HG02840 (cell line): ENCODE measurements around the gene ZNF414.

Experiments
- ATAC-seq: cut with Tn5 transposase; IDR thresholded peaks from one replicate; pipeline ENCODE4 v1.9.1; 2021; ENCODE audit warnings: mild to moderate bottlenecking, moderate library complexity, moderate number of reproducible peaks; ENCODE audit not compliant: unreplicated experiment, low FRiP score

The ZNF414 gene

GRCh38 chr19:8469613-8470368 is 44.2 kb downstream of the ZNF414 start:
- no peak for ATAC-seq

DNA sequence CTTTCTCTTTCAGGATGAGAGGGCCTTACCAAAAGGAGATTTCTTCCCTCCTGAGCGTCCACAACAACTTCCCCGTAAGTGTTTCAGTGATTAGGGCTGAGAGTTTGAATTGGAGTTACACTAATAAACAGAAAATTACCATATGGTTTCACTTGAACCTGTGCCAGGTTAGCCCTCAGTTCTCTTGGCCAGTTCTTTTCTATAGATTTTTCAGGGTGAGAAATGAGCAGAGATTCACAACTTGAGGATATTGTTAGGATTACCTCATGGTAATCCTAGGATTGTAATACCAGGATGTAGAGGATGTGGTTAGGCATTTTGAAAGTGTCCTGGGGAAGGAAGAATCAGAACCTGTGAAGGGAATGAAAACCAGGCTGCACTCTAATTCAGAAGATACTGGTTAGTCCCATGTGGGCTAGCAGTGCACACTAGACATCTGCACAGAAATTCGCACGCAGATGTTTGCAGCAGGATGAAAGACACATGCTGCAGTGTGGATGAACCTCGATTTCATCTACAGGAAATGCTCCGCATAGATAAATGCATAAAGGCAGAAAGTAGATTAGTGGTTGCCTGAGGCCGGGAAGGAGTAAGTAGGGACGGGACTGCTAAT is 45.1 kb downstream of the ZNF414 start:
- ATAC-seq: no peak

- no peak for ATAC-seq
Measured at GRCh38 chr19:8468124-8468523, 45.8 kb downstream of the ZNF414 start.

- no peak for ATAC-seq
Measured at GRCh38 chr19:8466018-8466417, 47.9 kb downstream of the ZNF414 start.

DNA sequence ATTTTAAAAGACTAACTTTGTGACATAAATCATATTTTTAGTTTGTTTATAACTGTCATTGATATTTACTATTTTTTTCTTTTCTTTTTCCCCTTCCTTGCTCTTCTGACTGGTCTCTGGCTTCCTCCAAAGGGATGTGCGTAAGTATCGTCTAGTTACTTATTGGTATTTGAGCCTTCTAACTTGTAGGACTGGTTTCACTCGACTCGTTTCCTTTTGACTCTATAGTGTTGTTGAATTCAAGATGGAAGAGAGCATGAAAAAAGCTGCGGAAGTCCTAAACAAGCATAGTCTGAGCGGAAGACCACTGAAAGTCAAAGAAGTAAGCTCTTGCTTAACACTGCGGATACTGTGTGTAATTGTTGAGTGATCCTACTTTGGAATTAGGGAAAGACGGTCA is 50.6 kb downstream of the ZNF414 start:
- ATAC-seq: no peak

DNA sequence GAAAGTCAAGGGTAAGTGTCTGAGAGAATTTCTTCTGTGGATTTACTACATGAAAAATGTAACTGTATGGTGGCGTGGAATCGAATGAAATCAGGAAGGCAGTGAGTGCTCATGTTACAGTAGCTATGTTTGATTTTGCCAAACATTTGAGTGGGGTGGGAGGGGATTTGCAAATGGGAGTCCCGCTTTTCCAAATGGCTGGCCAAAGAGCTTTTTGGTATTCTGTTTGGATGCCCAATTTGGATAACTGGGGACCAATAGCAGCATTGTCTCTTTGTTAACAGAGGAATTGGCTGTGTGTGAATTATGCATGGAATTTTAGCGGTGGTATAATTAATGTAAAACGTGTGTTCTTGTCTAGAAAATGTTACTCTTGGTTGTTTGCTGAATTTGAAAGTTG is 51.4 kb downstream of the ZNF414 start:
- ATAC-seq: no peak

GRCh38 chr19:8461891-8462290 is 52.1 kb downstream of the ZNF414 start:
- ATAC-seq: no peak

DNA sequence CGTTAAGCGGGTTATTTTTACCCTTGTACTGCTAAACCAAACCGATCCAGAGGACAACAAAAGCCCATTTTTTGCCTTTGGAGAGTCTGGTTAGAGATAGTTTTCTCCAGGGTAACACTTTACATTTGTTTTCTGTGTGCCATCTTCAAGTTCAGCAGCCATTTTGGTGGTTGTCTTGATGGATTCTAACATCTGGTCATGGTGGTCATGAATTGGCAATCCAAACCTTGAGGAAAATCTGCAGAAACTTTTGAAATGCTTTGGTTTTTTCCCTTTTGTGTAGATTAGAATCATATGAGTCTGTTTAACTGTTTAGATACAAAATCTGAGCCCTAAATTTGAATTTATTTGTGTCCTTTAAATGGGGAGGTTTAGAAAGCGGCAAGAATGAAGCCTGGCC is 52.6 kb downstream of the ZNF414 start:
- no peak for ATAC-seq

DNA sequence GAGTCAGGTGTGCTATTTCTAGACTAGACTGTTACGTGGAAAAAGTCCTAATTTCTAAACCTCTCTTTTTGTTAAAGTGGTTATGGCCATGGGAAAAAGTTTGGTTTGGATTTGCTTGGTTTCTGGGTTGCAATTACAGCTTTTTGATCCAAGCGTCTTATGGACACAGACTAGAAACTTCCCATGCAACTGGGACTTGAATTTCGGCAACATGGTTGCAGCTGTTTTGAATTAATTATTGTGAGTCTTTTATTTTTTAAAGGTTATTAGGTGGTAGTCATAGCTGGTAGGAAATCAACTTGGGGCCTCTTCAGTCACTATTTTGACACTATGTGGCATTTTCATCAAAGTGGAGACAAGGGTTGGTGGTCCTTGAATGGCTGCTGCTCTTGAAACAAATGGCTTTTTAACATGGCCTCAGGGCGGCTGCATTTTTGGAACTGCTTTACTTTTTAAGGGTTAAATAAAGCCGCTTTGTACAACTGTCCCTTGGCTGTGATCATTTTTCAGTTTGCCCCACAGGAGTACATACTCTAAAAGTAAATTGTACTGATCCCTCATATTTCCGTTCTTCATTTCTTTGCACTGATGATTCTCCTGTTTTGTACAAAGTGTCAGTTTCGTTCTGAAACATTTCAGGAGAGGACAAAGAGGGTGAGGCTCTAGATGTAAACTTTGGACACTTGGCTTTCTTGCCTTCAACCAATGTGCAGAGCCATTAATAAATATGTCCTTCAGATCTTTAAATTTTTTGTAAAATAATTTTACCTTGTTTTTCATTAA is 53.3 kb downstream of the ZNF414 start:
- ATAC-seq: no peak
